GM18498 (cell line): Measurements from ENCODE around the gene SLC25A11.
A peak's percentile ranks its signal among the peaks of the same experiment; 100 is the strongest.
"Not testable (repeated sequence)": the region's sequence is repeated elsewhere in the genome, so short reads cannot be mapped to it uniquely, and the experiment has no call there.

ENCODE experiments used
- ATAC-seq: cut with Tn5 transposase; IDR thresholded peaks from one replicate; pipeline ENCODE4 v1.9.1; 2021; ENCODE audit warnings: mild to moderate bottlenecking, moderate library complexity; ENCODE audit not compliant: unreplicated experiment

Gene SLC25A11

GRCh38 chr17:4945176-4945943 lies 5.5 kb upstream of the SLC25A11 start:
- no peak for ATAC-seq

- no peak for ATAC-seq
These were observed 4.8 kb upstream of the SLC25A11 start for GRCh38 chr17:4944554-4945175.

- ATAC-seq = no peak
These were observed 4.3 kb upstream of the SLC25A11 start for GRCh38 chr17:4944163-4944553.

- no peak for ATAC-seq
These were observed 3.1 kb upstream of the SLC25A11 start for GRCh38 chr17:4942760-4943508.

GRCh38 chr17:4941319-4941610 lies 1.4 kb upstream of the SLC25A11 start:
- no peak for ATAC-seq

- no peak for ATAC-seq
These were observed 891 bp upstream of the SLC25A11 start for GRCh38 chr17:4940555-4941318.

GRCh38 chr17:4939546-4939795 lies 375 bp downstream of the SLC25A11 start:
- peak; percentile 15 for ATAC-seq

- no peak for ATAC-seq
These were observed 929 bp downstream of the SLC25A11 start for GRCh38 chr17:4938688-4939545.

GRCh38 chr17:4938069-4938491 lies 1.8 kb downstream of the SLC25A11 start:
- ATAC-seq = no peak

GRCh38 chr17:4937553-4937952 lies 2.3 kb downstream of the SLC25A11 start:
- no peak for ATAC-seq

- no peak for ATAC-seq
These were observed 3.4 kb downstream of the SLC25A11 start for GRCh38 chr17:4936436-4936835.

- no peak for ATAC-seq
These were observed 4.2 kb downstream of the SLC25A11 start for GRCh38 chr17:4935650-4936049.

GRCh38 chr17:4934173-4934979 lies 5.5 kb downstream of the SLC25A11 start:
- ATAC-seq = no peak

GRCh38 chr17:4933646-4934045 lies 6.2 kb downstream of the SLC25A11 start:
- ATAC-seq = no peak

- no peak for ATAC-seq
These were observed 7.1 kb downstream of the SLC25A11 start for GRCh38 chr17:4932756-4933155.

- ATAC-seq = no peak
These were observed 7.9 kb downstream of the SLC25A11 start, which contains the start of gene GP1BA for GRCh38 chr17:4931963-4932362. Gene GP1BA, plus strand, starts transcription at chr17:4932277. Its CDS starts 328 bp downstream, at chr17:4932605.

- no peak for ATAC-seq
These were observed 11.0 kb downstream of the SLC25A11 start for GRCh38 chr17:4928881-4929280.

- ATAC-seq = not testable (repeated sequence)
These were observed 13.1 kb downstream of the SLC25A11 start for GRCh38 chr17:4926577-4927335.

- ATAC-seq = no peak
These were observed 18.5 kb downstream of the SLC25A11 start for GRCh38 chr17:4921320-4921719.
